Measurements from ENCODE around the gene SPECC1.

DNA sequence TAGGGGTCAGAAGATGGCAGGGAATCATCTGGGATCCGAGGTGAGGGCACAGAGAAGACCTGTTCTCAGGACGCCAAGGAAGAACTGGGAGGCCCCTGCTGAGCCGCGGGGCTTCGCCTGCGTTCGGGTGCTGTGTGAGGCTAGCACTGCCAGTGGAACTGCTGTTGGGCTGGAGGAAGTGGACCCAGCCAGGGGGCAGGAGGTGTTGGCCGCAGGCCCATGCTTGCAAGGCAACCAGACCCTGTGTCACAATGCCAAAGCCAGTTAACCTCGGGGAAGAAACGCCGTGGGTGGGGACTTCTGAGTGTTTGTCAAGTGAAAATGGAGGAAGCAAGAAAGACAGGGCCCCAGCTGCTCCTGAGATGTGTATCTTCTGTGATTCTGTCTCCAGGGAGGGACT, 272.7 kb downstream of the SPECC1 start:
- TF ChIP-seq POLR2A (IDR thresholded peaks at IDR 0.05): no peak
- no peak for TF ChIP-seq CTCF (IDR thresholded peaks at IDR 0.05)
- no peak for TF ChIP-seq EP300 (IDR thresholded peaks at IDR 0.05)
